GM19438 (cell line): ENCODE measurements around the gene CACNG3.
"Not testable (repeated sequence)": the region's sequence is repeated elsewhere in the genome, so short reads cannot be mapped to it uniquely, and the experiment has no call there.

Experiments
- ATAC-seq: cut with Tn5 transposase; IDR thresholded peaks from one replicate; pipeline ENCODE4 v1.9.1; 2021; ENCODE audit warnings: low read depth; ENCODE audit not compliant: unreplicated experiment

CACNG3 gene

DNA sequence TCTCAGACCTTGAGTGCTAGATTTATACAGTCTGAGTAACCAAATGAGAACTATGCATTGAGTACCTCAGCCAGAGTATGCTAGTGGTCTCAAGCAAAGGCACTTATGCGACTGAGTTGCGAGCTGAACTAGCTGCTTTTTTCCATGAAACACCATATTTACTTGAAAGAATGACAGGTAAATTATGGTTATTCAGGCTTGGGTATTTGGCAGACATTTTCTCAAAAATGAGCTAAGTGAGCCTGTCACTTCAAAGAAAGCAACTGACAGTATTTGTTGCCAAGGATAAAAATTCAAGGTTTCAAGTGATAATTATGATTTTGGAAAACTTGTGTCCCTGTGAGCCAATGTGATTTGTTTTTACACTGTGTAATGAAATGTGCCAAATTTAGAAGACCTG, 19.3 kb downstream of the CACNG3 start:
- no peak for ATAC-seq

DNA sequence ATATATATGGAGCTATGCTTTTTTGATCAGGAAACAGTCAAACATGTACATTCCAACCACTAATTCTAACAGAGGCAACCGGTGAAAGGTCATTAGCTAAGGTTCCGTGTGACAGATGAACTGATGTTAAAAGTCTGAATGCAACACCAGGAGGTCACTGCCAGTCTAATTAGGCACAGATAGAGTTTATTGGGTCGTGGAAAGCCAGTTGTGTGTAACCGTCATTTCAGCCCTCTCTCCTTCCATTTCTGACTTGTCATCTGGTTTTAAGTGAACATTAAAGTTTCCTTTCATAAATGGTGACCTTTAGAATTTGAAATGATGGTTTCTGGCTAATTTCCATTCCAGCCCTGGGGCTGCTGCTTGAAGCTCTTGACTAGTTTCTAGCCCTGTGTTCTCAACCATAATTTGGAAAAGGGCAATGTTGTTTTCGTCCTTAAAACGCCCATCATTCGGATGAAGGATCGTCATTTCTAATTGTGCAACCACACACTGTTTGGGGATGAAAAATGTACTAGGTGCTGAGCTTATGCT, 23.9 kb downstream of the CACNG3 start:
- ATAC-seq = no peak

DNA sequence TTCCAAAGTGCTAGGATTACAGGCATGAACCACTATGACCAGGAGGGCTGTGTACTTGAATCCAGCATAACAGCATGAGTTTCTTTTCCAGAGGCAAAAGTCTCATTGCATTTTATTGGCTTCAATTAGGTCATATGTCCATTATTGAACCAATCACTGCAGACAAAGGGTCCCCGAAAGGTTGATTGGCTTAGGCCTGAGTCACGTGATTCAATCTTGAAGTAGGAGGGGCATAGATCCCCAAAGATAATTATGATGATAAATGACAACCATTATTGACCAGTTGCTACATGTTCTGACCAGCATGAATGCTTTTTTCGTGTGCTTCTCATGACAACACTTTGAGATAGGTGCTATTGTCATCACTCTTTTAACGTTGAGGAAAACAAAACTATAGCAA, 25.3 kb downstream of the CACNG3 start:
- ATAC-seq = no peak

DNA sequence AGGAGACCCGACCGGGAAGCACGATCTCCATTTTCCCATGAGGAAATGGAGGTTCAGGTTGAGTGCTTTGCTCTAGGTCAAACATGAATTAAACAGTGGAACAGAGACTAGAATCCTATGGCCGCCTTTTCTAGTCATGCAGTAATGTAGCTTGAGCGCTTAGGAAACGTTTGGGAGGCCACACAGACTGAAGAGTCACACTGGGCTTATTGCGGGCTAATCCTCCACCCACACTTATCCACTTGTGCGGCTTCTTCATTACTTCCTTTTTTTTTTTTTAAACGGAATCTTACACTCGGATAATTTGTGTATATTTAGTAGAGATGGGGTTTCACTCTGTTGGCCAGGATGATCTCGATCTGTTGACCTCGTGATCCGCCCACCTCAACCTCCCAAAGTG, 26.0 kb downstream of the CACNG3 start:
- ATAC-seq = no peak

DNA sequence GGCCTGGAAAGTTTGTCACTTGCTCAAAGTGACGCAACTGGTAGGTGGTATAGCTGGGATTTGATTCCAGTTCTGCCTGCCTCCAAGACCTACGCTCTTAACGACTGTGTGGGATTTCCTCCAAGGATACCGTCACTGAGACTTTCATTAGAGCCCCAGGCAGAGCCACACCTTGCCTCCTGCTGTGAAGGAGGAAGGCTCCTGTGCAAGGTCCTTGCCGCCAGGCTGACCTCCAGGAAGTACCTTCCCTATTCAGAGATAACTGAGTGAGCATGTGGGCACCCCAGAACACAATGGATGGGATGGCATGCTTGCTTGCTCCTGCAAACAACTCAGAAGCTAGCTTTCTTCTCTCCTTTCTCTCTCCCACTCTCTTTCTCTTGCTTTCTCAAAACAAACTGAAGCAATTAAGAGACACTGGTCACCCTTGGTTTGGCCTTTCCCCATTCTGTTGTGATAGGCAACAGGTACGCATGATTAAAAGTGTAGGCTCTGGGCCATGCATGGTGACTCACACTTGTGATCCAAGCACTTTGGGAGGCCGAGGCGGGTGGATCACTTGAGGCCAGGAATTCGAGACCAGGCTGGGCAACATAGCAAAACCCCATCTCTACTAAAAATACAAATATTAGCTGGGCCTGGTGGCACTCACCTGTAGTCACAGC, 30.7 kb downstream of the CACNG3 start:
- ATAC-seq = no peak

DNA sequence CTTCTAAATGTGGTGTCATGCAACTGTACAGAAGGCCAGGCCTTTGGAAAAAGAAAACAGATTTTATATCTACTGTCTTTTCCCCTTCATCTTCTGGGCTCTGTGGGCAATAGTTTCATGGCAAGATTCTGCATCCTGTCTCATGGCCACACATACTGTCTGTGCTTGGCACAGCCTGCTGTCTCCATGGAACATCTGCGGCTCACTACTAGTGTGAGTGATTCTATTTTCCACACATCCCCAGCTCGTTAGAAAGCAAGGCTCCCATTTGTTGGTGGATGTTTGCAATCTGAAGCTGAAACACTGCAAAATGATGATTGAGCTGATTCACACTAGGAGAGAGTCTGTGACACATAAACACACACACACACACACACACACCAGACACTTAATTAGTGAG, 32.4 kb downstream of the CACNG3 start:
- ATAC-seq = no peak

DNA sequence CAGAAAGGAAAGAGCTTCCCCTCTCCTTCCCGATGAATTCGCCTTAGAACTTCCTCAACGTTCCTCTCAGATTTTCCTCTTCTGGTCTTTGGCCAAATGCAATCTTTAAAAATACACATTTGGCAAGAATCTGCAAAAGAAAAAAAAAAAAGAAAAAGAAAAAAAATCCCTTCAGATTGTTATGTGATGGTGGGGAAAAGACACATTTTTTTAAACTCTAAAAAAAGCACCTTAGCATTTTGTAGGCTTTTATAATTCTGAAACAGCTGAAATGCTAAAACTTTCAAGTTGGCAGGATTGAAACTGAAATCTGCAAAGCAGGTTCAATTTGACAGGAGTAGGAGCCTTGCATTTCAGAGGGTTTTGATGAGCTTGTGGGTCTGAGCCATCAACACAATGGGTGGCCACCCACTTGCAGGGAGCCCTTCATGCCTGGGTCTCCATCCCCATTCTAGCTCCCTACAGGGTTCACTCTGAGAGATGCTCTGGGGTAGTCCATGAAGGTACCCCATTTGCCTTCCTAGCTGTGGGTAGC, 33.1 kb downstream of the CACNG3 start:
- no peak for ATAC-seq

DNA sequence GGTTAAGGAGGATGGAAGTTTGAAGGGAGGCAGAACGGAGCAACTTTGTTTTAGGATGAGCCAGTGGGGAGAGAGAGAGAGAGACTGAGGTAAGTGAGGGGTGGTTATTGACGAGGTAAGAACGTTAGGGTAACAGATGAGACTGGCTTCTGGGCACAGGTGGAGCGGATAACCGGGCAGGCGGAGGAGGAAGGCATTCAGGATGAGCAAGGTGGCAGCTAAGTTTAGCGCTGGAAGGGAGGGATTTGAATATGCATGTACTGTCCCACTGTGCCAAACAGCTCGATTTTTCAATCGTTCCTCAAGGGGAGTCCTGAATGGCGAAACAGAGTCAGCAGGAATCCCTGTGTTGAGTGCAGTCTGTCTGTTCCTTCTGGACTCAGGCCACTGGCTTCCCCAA, 35.8 kb downstream of the CACNG3 start:
- ATAC-seq = no peak

DNA sequence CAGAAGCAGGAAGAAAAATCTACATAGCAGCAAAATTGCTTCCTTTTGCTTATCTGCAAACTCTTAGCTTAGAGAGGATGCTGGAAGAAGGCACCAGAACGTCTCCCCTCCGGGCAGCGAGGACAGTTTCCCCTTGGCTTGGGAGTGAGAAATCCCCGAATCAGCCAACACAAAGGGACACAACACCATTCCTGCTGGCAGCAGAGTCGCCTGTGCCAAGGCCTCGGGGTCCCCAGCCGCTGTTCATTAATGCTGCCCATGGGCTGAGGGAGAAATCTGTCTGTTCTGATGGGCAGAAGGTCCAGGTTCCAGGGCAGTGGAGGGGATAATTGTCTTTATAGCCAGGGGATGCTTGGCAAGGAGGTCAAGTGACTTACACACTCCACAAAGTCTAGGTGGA, 38.0 kb downstream of the CACNG3 start:
- ATAC-seq = no peak

DNA sequence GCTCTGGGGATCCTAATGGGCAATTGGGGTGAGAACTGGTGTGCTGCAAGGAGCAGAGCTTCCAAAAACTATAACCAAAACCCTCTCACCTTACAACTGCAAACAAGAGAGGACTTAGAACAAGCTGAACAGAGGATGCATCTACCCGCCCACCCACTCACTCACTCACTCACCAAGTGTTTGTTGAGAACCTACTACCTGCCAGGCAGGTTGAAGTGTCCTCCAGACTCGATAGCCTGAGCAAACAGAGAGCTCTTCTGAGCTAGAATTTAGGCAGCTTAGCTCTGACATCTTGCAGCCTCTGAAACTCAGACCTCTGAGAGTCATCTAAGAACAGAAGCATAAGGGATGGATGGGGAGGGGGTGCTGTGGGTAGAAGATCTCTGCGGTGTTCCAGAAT, 41.2 kb downstream of the CACNG3 start:
- no peak for ATAC-seq

DNA sequence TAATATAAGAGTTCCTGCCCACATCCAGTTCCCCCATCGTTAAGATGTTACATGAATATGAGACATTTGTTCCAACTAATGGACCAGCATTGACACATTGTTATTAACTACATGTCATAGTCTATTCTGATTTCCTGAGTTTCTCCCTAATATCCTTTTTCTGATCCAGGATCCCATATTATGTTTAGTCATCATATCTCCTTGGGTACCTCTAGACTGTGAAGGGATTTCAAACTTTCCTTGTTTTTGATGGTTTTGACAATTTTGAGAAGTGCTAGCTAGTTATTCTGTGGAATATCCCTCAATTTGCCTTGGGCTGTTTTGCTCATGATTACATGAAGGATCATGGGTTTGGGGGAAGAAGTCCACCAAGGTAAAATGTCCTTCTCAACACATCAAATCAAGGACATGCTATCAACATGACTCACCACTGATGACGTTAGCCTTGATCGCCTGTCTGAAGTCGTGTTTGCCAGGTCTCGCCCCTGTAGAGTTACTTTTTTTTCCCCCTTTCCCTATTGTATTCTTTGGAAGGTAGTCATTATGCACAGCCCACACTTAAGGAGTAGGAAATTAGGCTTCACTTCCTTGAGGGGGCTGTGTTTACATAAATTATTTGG, 42.5 kb downstream of the CACNG3 start:
- ATAC-seq = no peak

DNA sequence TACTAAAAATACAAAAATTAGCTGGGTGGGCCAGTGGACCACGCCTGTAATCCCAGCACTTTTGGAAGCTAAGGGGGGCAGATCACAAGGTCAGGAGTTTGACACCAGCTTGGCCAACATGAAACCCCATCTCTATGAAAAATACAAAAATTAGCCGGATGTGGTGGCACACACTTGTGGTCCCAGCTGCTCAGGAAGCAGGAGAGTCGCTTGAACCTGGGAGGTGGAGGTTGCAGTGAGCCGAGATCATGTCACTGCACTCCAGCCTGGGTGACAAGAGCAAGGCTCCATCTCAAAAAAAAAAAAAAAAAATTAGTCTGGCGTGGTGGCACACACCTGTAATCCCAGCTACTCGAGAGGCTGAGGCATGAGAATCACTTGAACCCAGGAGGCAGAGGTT, 44.6 kb downstream of the CACNG3 start:
- not testable (repeated sequence) for ATAC-seq

DNA sequence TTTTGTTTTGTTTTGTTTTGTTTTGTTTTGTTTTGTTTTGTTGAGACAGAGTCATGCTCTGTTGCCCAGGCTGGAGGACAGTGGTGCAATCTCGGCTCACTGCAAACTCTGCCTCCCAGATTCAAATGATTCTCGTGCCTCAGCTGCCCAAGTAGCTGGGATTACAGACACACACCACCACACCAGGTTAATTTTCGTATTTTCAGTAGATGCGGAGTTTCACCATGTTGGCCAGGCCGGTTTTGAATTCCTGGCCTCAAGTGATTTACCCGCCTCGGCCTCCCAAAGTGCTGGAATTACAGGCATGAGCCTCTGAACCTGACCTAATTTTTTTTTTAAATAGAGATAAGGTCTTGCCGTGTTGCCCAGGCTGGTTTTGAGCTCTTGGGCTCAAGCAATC, 46.5 kb downstream of the CACNG3 start:
- no peak for ATAC-seq

DNA sequence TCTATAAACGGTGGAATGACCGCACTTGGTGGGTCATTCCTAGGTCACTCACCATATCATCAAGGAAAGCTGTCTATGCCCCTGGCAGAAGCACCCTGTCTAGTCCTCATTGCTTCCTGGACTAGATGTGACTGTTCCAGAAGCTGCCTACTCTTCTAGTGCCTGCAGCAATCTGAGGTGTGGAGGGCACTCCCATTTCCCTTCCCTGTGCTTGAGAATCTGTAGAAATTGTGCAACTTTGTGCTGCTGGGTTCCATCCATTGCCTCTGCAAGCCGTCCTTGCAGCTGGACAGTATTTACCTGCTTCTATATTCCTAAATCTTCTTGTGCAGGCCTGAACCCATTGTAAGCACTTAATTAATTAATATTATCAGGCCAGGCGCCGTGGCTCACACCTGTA, 52.1 kb downstream of the CACNG3 start:
- ATAC-seq = no peak

DNA sequence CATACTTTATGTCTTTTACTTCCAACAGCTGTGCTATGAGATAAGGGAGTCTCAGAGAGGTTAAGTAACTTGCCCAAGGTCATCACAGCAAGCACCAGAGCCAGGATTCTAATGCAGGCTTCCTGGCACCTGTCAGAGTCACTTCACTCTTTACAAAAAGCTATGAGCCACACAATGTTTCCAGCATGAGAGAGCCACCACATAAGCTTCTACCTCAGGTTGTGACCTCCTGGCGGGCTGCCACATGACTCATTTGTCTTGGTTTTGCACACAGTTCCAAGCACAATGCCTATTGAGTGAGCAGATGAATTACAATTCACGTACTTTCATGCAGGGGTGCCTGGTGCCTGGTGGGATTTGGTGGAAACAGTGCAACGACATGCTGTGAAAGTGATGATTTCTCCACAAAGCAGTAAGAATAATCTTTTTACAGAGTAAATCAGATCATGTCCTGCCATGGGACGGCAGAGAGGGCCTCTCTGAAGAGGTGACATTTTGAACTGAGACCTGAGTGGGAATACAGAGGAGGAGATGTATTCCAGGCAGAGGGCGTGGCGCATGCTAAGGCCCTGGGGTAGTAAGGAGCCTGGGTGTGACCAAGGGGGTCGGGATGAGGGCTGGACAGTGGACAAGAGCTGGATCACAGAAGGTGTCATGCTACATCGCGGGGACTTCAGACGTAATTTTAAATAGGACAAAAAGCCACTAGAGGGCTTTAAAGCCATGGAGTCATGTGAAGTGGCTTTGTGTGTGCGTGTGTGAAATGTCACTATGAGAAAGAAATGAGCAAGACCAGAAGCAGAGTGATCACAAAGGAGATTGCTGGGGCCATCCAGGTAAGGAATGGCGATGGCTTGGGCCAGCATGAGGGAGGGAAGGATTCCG, 53.4 kb downstream of the CACNG3 start:
- ATAC-seq = no peak

DNA sequence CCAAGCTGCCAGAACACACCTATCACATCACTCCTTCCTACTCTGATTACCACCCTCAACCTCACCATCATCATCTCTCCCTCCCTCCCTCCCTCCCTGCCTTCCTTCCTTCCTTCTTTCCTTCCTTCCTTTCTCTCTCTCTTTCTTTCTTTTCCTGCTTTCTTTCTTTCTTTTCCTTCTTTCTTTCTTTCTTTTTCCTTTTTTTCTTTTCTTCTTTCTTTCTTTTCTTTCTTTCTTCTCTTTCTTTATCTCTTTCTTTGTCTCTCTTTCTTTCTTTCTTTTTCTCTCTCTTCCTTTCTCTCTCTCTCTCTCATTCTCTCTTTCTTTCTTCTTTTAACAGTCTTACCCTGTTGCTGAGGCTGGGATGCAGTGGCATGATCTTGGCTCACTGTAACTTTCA, 59.2 kb downstream of the CACNG3 start:
- ATAC-seq = no peak

DNA sequence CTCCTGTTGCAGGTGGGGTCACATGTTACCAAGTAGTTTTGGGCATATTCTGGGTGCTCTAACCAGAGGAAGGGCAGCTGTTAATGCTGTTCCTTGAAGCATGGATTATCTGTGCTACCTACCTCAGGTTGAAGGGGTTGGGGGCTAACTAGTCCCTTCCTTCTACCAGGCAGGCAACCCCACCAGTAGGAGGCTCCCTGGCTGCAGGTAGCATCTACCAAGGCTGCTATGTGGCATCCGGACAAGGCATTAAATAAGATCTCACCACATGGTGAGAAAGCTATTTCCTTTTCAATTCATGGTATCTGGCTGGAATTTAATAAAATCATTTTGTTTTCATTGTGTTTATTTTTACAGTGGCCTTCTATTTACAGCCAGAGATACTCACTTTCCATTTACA, 62.5 kb downstream of the CACNG3 start:
- ATAC-seq = no peak

DNA sequence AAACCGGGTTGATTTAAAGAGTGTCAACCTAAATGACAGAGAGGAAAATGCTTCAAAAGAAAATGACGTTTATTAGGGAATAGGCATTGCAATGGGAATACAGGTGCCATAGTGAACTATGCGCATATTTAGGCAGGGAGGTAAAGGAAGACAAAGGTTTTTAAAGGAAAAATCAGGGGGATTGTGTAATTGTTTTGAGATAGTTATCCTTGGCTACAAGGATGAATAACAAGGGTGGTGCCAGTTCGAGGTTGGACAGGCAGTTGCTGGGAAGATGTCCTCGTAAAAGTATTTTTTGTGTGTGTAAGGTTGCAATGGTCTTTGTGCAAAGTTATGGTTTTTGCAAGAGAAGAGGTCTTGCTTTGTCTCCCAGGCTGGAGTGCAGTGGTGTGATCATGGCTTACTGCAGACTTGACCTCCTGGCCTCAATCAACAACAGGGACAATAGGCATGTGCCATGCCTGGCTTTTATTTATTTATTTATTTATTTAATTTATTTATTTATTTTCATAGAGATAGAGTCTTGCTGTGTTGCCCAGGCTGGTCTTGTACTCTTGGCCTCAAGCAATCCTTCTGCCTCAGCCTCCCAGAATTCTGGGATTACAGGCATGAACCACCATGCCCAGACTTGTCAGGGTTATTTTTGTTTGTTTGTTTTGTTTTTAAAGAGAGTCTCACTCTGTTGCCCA, 63.1 kb downstream of the CACNG3 start:
- no peak for ATAC-seq

DNA sequence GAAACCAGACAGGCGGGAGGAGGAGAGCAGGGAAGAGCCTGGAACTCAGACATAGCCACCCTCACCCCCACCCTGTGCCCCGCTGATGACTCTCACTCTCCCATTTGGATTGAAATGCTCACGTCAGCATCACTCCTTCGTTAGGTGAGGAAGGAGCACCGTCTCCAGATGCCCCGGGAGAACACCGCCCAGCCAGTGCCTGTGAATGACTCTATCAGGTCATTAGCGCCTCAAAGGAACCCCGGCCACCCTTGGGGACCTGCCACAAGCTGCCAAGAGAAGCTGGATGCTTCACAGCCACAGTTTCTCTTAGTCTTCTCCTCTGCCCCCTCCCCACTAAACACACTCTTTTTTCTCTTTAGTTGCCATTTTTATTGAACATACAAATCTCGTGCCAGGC, 66.0 kb downstream of the CACNG3 start:
- no peak for ATAC-seq

DNA sequence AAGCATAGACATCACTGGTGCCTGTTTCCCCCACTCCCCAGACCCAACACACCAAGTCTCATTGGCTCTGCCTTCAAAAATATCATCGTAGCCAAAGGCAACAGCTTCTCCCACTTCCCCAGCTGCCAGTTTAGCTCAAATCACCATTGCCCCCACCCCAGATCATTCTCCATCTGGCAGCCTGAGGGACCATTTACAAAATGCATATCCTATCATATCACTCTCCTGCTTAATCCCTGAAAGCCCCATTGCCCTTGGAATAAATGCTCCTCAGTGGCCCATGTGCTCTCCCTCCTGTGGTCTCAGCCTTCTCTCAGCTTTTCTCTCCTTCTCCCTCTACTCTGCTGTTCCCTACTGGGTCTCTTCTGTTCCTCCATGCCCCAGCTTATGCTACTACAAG, 68.3 kb downstream of the CACNG3 start:
- no peak for ATAC-seq
